Measurements from ENCODE around the gene NOL12. TPM values are rescaled to one million over a fixed set of nuclear protein-coding genes. Genes with fewer than 3 reads are reported as not detected.

NOL12 gene, protein sequence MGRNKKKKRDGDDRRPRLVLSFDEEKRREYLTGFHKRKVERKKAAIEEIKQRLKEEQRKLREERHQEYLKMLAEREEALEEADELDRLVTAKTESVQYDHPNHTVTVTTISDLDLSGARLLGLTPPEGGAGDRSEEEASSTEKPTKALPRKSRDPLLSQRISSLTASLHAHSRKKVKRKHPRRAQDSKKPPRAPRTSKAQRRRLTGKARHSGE
- 10 to 100 TPM; 17.8 to 24.7 TPM for total RNA-seq

DNA sequence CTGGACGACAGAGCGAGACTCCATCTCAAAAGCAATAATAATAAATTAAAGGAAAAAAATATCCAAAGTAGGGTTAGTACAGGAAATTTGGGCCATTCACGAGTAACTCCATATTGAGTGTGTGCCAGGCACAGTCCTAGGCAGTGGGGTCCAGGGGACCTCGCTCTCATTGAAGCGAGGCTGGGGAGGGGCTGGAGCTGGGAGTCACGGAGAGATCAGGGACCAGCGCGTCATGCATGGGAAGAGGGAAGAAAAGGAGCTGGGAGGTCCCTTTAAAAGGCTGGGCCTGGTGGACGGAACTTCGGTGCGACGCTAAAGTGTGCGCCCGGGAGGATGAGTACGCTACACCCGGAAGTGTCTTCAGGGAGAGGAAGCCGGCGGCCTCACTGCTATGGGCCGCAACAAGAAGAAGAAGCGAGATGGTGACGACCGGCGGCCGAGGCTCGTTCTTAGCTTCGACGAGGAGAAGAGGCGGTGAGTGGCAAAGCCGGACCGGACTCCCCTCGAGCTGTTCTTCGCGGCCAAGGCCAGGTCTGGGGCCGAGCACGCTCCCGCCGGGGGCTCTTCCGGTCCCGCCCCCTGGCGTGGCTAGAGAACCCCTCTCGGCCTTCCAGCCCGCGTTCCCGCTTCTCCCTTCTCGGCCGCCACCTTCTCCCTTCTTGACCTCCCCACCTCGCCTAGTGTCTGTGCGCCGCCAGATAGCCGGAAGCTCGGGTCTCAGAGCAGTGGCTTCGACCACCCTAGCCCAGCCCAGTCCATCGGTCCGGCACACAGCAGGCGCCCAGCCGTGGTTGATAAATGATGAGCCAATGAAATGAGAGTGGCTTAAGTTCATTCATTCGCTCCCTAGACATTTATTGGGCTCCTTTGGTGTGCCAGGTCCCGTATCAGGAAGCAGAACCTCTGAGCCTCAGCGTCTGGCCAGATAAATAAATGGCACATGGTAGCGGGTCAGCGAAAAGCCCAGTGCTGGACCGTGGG lies at the start of gene NOL12:
NOL12 (plus strand) TSS at position 342 of the 981 bp plus-strand sequence; CDS start at position 392, 50 bp downstream.
- H3K27ac ChIP-seq = peak within 1 kb of the TSS; percentile 84 to 91
- TF ChIP-seq, protein P1, sequence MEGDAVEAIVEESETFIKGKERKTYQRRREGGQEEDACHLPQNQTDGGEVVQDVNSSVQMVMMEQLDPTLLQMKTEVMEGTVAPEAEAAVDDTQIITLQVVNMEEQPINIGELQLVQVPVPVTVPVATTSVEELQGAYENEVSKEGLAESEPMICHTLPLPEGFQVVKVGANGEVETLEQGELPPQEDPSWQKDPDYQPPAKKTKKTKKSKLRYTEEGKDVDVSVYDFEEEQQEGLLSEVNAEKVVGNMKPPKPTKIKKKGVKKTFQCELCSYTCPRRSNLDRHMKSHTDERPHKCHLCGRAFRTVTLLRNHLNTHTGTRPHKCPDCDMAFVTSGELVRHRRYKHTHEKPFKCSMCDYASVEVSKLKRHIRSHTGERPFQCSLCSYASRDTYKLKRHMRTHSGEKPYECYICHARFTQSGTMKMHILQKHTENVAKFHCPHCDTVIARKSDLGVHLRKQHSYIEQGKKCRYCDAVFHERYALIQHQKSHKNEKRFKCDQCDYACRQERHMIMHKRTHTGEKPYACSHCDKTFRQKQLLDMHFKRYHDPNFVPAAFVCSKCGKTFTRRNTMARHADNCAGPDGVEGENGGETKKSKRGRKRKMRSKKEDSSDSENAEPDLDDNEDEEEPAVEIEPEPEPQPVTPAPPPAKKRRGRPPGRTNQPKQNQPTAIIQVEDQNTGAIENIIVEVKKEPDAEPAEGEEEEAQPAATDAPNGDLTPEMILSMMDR (IDR thresholded peaks at IDR 0.05) = peak in 1 of 2 donors; percentile 30
- H3K4me3 ChIP-seq = peak within 1 kb of the TSS; percentile 67 to 87
- DNase-seq (ENCODE audit: low spot score) = peak; percentile 88
- no peaks in the 10 kb centered on the region for H3K9me3 ChIP-seq
- no peaks in the 10 kb centered on the region for H3K27me3 ChIP-seq
- H3K36me3 ChIP-seq = peaks cover 27% of the 10 kb centered on the region
- H3K4me1 ChIP-seq = peaks cover 0 to 25% of the 10 kb centered on the region in 2 donors

GRCh38 chr22:37636949-37637273 lies 49.2 kb upstream of the NOL12 start:
- TF ChIP-seq, protein P1 (IDR thresholded peaks at IDR 0.05) = no peak
- no peaks in the 10 kb centered on the region for H3K36me3 ChIP-seq
- no peak overlapping the region for H3K27ac ChIP-seq
- no peaks in the 10 kb centered on the region for H3K27me3 ChIP-seq
- H3K4me1 ChIP-seq = peaks cover 5 to 54% of the 10 kb centered on the region in 2 donors
- H3K4me3 ChIP-seq = no peak overlapping the region
- no peaks in the 10 kb centered on the region for H3K9me3 ChIP-seq
- no peak for DNase-seq (ENCODE audit: low spot score)

GRCh38 chr22:37638391-37639069 lies 47.6 kb upstream of the NOL12 start:
- Histone ChIP-seq H3K27me3 (no peaks in the 10 kb centered on the region), H3K4me3 (peak overlapping the region in 1 of 2 donors; percentile 62), H3K9me3 (no peaks in the 10 kb centered on the region), H3K36me3 (no peaks in the 10 kb centered on the region), H3K4me1 (peaks cover 0 to 54% of the 10 kb centered on the region in 2 donors), H3K27ac (no peak overlapping the region)
- DNase-seq (ENCODE audit: low spot score) = no peak
- TF ChIP-seq, protein P1 (IDR thresholded peaks at IDR 0.05) = no peak

GRCh38 chr22:37639070-37639760 lies 46.9 kb upstream of the NOL12 start, which contains the start of gene SH3BP1:
Gene SH3BP1 (plus strand): TSS chr22:37639669. CDS start chr22:37639788, 119 bp downstream.
- TF ChIP-seq, protein P1 (IDR thresholded peaks at IDR 0.05) = no peak
- Histone ChIP-seq H3K27me3 (no peaks in the 10 kb centered on the region), H3K27ac (peak within 1 kb of the TSS in 1 of 2 donors; percentile 23), H3K9me3 (no peaks in the 10 kb centered on the region), H3K4me1 (peaks cover 0 to 47% of the 10 kb centered on the region in 2 donors), H3K4me3 (peak within 1 kb of the TSS; percentile 47 to 62), H3K36me3 (no peaks in the 10 kb centered on the region)
- no peak for DNase-seq (ENCODE audit: low spot score)
